GM10266 (cell line): ENCODE data around the gene GNA15.

Source experiments
- DNase-seq: peaks from one replicate; pipeline ENCODE4 v3.0.0; 2012; ENCODE audit errors: extremely low spot score
- TF ChIP-seq, protein P1 (sequence below): IDR thresholded peaks from 2 replicates; pipeline ENCODE4 v1.5.1; 2012; ENCODE audit warnings: mild to moderate bottlenecking, low read depth; ENCODE audit not compliant: control insufficient read depth, insufficient read depth; ENCODE audit errors: missing control alignments

The GNA15 gene

GRCh38 chr19:3115411-3115810, 20.4 kb upstream of the GNA15 start:
- DNase-seq = no peak
- TF ChIP-seq, protein P1, sequence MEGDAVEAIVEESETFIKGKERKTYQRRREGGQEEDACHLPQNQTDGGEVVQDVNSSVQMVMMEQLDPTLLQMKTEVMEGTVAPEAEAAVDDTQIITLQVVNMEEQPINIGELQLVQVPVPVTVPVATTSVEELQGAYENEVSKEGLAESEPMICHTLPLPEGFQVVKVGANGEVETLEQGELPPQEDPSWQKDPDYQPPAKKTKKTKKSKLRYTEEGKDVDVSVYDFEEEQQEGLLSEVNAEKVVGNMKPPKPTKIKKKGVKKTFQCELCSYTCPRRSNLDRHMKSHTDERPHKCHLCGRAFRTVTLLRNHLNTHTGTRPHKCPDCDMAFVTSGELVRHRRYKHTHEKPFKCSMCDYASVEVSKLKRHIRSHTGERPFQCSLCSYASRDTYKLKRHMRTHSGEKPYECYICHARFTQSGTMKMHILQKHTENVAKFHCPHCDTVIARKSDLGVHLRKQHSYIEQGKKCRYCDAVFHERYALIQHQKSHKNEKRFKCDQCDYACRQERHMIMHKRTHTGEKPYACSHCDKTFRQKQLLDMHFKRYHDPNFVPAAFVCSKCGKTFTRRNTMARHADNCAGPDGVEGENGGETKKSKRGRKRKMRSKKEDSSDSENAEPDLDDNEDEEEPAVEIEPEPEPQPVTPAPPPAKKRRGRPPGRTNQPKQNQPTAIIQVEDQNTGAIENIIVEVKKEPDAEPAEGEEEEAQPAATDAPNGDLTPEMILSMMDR = no peak

DNA sequence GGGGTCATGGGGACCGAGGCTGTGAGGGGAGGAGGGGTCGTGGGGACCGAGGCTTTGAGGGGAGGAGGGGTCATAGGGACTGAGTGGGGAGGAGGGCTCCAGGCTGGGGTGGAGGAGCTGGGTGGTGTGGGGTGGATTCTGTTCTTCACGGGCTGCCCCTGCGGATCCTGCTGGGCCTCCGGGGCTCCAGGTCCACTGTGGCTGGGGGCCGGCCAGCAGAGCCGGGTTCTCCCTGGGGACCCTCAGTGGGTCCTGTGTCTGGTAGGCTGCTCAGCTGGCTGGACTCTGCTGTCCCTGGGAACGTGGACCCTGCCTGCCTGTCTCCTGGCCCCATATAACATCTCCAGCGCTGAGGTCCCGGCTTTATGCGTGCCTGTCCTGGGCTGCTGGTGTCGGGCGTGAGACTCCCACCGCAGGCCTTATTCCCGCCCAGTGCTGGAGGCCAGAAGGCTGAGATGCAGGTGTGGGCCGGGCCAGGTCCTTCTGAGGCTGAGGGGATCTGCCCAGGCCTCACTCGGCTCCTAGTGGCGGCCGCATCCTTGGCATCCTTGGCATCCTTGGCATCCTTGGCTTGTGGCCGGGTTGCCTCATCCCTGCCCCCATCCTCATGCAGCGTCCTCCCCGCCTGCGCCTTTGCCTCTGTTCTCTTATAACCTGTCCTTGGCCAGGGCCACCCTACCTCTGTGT, 19.8 kb upstream of the GNA15 start:
- TF ChIP-seq, protein P1 = no peak
- DNase-seq = no peak

- TF ChIP-seq, protein P1 = no peak
- DNase-seq = no peak
Measured at GRCh38 chr19:3116621-3117020, 19.2 kb upstream of the GNA15 start.

DNA sequence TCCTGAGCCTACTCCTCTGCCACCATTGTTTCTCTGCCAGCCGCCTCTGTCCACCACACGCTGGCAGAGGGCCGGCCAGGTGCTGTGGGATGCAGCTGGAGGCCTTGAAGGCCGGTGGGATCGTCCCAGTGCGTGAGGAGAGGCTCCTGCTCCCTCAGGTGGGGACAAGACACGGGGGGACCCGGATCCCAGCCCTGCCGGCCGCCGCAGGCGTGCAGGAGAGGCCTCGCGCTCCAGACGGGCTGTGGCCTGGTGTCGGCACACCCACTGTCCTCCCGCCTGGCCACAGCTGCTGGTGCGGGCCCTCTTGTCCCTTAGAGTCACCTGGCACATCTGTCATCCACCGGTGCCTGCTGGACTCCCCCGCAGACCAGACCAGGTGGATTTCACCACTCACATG, 18.1 kb upstream of the GNA15 start:
- TF ChIP-seq, protein P1 = no peak
- no peak for DNase-seq

GRCh38 chr19:3118232-3119070, 17.4 kb upstream of the GNA15 start:
- no peak for DNase-seq
- TF ChIP-seq, protein P1 = no peak

DNA sequence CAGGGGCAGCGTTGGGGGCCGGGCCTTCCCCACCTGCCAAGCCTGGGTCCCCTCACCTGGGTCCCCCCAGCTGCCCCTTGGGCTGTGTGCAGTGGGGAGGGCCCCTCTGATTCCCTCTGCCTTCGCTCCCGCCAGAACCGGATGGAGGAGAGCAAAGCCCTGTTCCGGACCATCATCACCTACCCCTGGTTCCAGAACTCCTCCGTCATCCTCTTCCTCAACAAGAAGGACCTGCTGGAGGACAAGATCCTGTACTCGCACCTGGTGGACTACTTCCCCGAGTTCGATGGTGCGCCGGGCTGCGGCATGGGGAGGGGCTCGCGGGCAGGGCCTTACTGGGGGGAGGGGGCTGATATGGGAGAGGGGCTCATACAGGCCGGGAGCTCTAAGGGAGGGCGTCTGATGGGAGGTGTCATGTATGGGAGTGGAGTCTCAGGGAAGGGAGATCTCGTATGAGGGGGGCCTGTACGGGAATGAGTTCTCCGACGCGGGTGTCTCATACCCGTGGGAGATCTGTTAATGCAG, 16.7 kb upstream of the GNA15 start:
- TF ChIP-seq, protein P1 = no peak
- no peak for DNase-seq

DNA sequence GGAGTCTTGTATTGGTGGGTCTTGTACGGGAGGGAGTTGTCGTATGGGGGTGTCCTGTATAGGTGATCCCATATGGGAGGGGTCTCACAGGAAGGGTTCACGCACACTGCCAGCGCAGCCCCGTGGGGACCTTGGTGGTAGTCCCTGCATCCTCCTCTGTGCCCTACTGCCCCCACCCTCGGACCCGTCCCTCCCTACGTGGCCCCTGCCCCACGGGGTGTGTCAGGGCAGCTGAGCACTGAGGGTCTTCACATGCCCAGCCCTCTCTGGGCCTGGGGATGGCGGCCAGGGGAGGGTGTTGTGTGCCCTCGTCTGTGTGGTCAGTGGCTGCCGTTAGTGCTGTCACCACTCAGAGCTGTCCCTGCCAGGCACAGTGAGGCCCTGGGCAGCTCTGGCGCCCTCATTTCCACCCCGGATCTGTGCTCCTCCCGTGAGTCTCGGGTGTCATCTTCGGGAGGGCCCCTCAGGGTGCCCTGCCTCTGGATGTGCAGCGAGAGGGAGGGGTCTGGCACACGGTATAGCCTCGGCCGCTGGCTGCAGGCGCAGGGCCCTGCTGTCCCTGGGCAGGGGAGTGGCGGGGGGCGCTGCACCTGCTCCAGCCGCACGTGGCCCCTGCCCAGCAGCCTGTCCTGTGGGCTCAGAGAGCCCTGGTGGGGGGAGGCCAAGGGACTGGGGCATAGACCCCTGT, 16.0 kb upstream of the GNA15 start:
- TF ChIP-seq, protein P1 = no peak
- no peak for DNase-seq
